GM12891 (cell line): ENCODE measurements around the gene CACNB4.
"Not testable (repeated sequence)": the region's sequence is repeated elsewhere in the genome, so short reads cannot be mapped to it uniquely, and the experiment has no call there.

Source experiments
- DNase-seq: peaks from one replicate; pipeline ENCODE4 v3.0.0; 2011; ENCODE audit warnings: low spot score; ENCODE audit not compliant: insufficient read length
- FAIRE-seq: peaks from 2 replicates; lab custom pipeline; 2011; peaks lifted over from hg19 to GRCh38; lab: Jason Lieb, UNC
- PAX5 ChIP-seq: IDR thresholded peaks from 2 replicates; pipeline ENCODE4 v1.6.1; 2011; ENCODE audit warnings: low read length, moderate library complexity, mild to moderate bottlenecking; ENCODE audit not compliant: insufficient read depth, severe bottlenecking
- POLR2A ChIP-seq: IDR thresholded peaks from 2 replicates; pipeline ENCODE4 v1.6.1; 2011; ENCODE audit warnings: low read depth, low read length, control low read depth
- POLR2AphosphoS5 ChIP-seq: IDR thresholded peaks from 2 replicates; pipeline ENCODE4 v1.6.1; 2011; ENCODE audit warnings: low read depth, low read length, control low read depth
- POU2F2 ChIP-seq: IDR thresholded peaks from 2 replicates; pipeline ENCODE4 v1.6.1; 2011; ENCODE audit warnings: low read depth, mild to moderate bottlenecking, control low read depth, low read length, moderate library complexity
- SPI1 ChIP-seq: IDR thresholded peaks from 2 replicates; pipeline ENCODE4 v1.6.1; 2011; ENCODE audit warnings: low read depth, low read length, control low read depth
- TAF1 ChIP-seq: IDR thresholded peaks from 2 replicates; pipeline ENCODE4 v1.6.1; 2011; ENCODE audit warnings: low read depth, low read length, control low read depth

Gene CACNB4

DNA sequence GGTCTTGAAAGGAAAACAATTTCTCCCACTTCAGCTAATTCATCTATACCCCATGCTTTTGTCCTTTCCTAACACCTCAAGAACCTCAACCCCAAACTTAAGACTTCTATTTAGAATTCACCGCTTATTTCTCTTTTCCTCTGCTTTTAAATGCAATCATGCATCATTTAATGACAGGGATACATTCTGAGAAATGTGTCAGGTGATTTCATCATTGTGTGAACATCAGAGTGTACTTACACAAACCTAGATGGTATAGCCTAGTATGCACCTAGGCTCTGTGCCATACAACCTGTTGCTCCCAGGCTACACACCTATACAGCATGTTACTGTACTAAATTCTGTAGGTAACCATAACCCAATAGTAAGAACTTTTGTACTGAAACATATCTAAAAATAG is 293.5 kb downstream of the CACNB4 start:
- no peak for TF ChIP-seq PAX5
- TF ChIP-seq POU2F2: no peak
- TF ChIP-seq POLR2A: no peak
- no peak for TF ChIP-seq SPI1
- no peak for TF ChIP-seq POLR2AphosphoS5
- no peak for TF ChIP-seq TAF1
- no peak for FAIRE-seq
- DNase-seq: no peak

DNA sequence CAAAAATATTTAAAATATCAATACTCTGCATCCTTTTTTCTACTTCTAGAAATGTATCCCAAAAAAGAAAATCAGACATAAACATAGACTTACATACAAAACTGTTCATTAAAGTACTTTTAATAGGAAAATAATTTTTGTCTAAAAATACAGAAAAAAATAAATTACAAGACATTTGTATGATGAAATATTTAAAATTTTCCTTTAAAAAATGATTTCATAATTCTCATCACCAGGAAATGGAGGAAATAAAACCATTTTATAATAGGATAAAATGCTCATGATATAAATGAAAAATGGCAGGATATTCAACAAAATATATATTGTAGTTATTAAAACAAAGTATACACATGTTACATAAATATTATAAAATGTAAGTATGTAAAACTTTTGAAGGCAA is 295.0 kb downstream of the CACNB4 start:
- no peak for FAIRE-seq
- TF ChIP-seq TAF1 (no peak), POLR2AphosphoS5 (no peak), POU2F2 (no peak), PAX5 (no peak), POLR2A (no peak), SPI1 (no peak)
- no peak for DNase-seq

DNA sequence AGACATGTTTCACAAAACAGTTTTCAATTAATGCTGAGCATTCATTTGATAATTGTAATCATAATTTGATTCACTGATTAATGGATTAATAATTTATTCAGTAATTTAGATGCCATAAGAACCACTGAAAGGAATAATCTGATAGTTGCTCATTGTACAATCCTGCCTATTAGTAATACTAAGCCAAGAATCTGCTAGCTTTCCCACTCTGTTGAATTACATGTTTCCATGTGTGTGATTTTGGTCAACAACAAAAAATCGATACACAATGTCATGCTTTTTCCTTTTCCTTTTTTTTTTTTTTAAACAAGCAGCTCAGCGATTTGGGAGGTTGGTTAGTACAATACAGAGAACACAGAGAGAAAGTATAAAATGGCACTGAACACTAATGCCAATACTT is 296.5 kb downstream of the CACNB4 start:
- TF ChIP-seq SPI1: no peak
- no peak for TF ChIP-seq POLR2A
- no peak for TF ChIP-seq TAF1
- no peak for TF ChIP-seq POU2F2
- no peak for TF ChIP-seq PAX5
- TF ChIP-seq POLR2AphosphoS5: no peak
- DNase-seq (no peak), FAIRE-seq (no peak)

GRCh38 chr2:151799886-151800292 is 299.0 kb downstream of the CACNB4 start:
- FAIRE-seq (no peak), DNase-seq (no peak)
- TF ChIP-seq PAX5 (no peak), POU2F2 (no peak)

DNA sequence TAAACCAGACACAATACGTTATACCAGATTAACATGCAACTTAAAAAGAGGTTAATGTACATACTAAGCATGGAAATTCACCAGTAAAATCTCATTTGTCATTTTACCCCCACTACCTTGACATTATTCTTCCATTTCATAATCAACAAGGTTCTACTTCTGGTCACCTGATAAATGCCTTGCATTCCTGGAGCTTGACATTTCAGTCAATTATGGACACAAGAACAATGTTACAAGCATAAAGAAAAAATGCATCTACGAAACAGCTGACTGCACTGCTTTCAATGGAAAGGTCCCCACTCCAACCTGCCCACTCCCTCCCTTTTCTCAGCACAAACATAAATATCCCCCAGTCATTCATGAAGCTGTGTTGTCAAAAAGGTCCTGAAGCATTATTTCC is 302.1 kb downstream of the CACNB4 start:
- no peak for TF ChIP-seq POU2F2
- TF ChIP-seq PAX5: no peak
- TF ChIP-seq POLR2AphosphoS5: no peak
- TF ChIP-seq SPI1: no peak
- TF ChIP-seq POLR2A: no peak
- TF ChIP-seq TAF1: no peak
- FAIRE-seq: peak; percentile 72
- DNase-seq: no peak

GRCh38 chr2:151795646-151796240 is 303.1 kb downstream of the CACNB4 start:
- DNase-seq (no peak), FAIRE-seq (no peak)
- TF ChIP-seq POLR2AphosphoS5 (no peak), POU2F2 (no peak)

DNA sequence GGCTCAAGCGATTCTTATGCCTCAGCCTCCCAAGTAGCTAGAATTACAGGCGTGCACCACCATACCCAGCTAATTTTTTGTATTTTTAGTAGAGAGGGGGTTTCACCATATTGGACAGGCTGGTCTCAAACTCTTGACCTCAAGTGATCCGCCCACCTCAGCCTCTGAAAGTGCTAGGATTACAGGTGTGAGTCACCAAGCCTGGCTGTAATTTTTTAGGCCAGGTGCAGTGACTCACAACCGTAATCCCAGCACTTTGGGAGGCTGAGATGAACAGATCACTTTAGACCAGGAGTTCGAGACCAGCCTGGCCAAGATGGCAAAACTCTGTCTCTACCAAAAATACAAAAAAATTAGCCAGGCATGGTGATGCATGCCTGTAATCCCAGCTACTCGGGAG is 304.4 kb downstream of the CACNB4 start:
- FAIRE-seq, DNase-seq: not testable (repeated sequence)

DNA sequence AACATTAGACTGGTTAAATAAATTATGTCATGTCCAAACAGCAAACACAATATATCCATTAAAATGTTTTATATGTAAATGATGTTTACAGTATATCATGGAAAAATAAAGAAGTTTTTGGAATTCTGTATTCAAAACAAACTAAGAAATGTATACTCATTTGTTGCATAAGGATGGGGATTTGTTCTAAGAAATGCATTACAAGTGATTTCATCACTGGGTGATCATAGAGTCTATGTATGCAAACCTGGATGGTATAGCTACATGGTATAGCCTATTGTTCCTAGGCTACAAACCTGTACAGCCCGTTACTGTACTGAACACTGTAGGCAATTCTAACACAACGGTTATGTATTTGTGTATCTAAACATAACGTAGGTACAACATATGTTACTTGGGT is 305.7 kb downstream of the CACNB4 start:
- TF ChIP-seq PAX5 (no peak), POLR2A (no peak), POU2F2 (no peak), SPI1 (no peak), POLR2AphosphoS5 (no peak), TAF1 (no peak)
- DNase-seq (no peak), FAIRE-seq (no peak)

GRCh38 chr2:151792589-151792988 is 306.3 kb downstream of the CACNB4 start:
- TF ChIP-seq PAX5 (no peak), POLR2A (no peak), TAF1 (no peak), POLR2AphosphoS5 (no peak), SPI1 (no peak), POU2F2 (no peak)
- no peak for DNase-seq
- FAIRE-seq: no peak

DNA sequence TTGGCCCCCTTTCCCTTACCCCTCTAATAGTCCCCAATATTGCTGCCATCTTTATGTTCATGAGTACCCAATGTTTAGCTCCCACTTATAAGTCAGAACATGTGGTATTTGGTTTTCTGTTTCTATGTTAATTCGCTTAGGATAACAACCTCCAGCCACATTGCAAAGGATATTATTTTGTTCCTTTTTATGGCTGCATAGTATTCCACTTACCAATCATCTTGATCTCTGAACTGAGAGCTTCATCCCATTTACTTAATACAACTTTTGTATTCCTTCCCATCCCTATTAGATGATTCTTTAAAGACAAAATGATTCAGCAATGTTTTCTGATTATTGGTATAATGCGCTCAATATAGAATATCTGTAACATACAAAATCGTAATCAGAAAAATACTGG is 307.3 kb downstream of the CACNB4 start:
- TF ChIP-seq PAX5: no peak
- no peak for TF ChIP-seq POLR2AphosphoS5
- no peak for TF ChIP-seq SPI1
- TF ChIP-seq TAF1: no peak
- no peak for FAIRE-seq
- no peak for DNase-seq

DNA sequence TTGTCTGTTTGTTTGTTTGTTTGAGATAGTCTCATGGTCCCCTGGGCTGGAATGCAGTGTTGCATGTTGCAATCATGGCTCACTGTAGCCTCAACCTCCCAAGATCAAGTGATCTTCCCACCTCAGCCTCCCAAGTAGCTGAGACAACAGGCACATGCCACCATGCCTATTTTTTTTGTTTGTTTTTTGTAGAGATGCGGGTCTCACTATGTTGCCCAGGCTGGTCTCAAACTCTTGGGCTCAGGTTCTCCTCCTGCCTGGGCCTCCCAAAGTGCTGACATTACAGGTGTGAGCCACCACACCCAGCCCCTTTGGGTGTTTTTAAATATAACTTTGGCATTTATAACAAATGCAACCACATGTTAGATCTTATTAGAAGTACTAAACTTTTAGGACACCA is 308.2 kb downstream of the CACNB4 start:
- no peak for DNase-seq
- TF ChIP-seq PAX5: no peak
- TF ChIP-seq POLR2A: no peak
- TF ChIP-seq TAF1: no peak
- no peak for TF ChIP-seq POLR2AphosphoS5
- no peak for TF ChIP-seq SPI1
- no peak for TF ChIP-seq POU2F2
- peak; percentile 20 for FAIRE-seq
